Natural killer cell (primary cell): ENCODE results near the gene MAPK4. TPM values are rescaled to one million over a fixed set of nuclear protein-coding genes. Genes with fewer than 3 reads are reported as not detected.

Experiments used
- ATAC-seq, 3 donors: fragments of 150-1000 bp in 2 of 3; fragments of 200-7000 bp in 1 of 3; cut with Tn5 transposase; 1 replicate in 1 of 3; 2 replicates in 2 of 3; pipeline ENCODE4 v1.10.0; 2021; ENCODE audit warnings: mild to moderate bottlenecking in 2 of 3, moderate library complexity in 2 of 3
- DNase-seq, 2 donors: peaks; one replicate each; pipeline versions ENCODE4 v3.0.0 to v3.0.0-alpha.2; 2013 to 2021; ENCODE audit warnings: mixed read lengths in 1 of 2
- H3K27ac ChIP-seq: one replicate; pipeline ENCODE4 v1.5.1; 2013; ENCODE audit warnings: mild to moderate bottlenecking, low read length
- H3K27me3 ChIP-seq: one replicate; pipeline ENCODE4 v1.6.1; 2013; ENCODE audit warnings: low read length; ENCODE audit not compliant: control insufficient read depth, insufficient read depth
- H3K36me3 ChIP-seq: one replicate; pipeline ENCODE4 v1.6.1; 2013; ENCODE audit warnings: low read length; ENCODE audit not compliant: control insufficient read depth, insufficient read depth
- H3K4me1 ChIP-seq: one replicate; pipeline ENCODE4 v1.6.1; 2013; ENCODE audit warnings: low read length; ENCODE audit not compliant: control insufficient read depth, insufficient read depth
- H3K4me3 ChIP-seq: one replicate; pipeline ENCODE4 v1.5.1; 2013; ENCODE audit warnings: low read length
- H3K9me3 ChIP-seq: one replicate; pipeline ENCODE4 v1.6.1; 2013; ENCODE audit warnings: low read length; ENCODE audit not compliant: control insufficient read depth, insufficient read depth
- H3K27ac Mint-ChIP-seq, 2 donors: one replicate each; pipeline ENCODE4 v1.8.0; 2022; ENCODE audit warnings: mild to moderate bottlenecking in 2 of 2, mixed read lengths in 2 of 2, moderate library complexity in 1 of 2
- H3K27me3 Mint-ChIP-seq, 2 donors: one replicate each; pipeline ENCODE4 v1.8.0; 2022; ENCODE audit warnings: low read depth in 2 of 2, mixed read lengths in 2 of 2
- H3K36me3 Mint-ChIP-seq: one replicate; pipeline ENCODE4 v1.8.0; 2022; ENCODE audit warnings: mixed read lengths
- H3K4me1 Mint-ChIP-seq, 2 donors: one replicate each; pipeline ENCODE4 v1.8.0; 2022; ENCODE audit warnings: mixed read lengths in 2 of 2
- H3K4me3 Mint-ChIP-seq: one replicate; pipeline ENCODE4 v1.8.0; 2022; ENCODE audit warnings: mild to moderate bottlenecking, moderate library complexity, mixed read lengths
- H3K9me3 Mint-ChIP-seq, 2 donors: one replicate each; pipeline ENCODE4 v1.8.0; 2022; ENCODE audit warnings: mixed read lengths in 2 of 2
- WGBS: methylation state at CpG from one replicate; pipeline ENCODE4 v1.1.7; 2013; ENCODE audit warnings: missing lambda C conversion rate; ENCODE audit not compliant: insufficient coverage; 5-methylcytosine and 5-hydroxymethylcytosine counted together
- intact Hi-C: fragments of 100-400 bp; cut with micrococcal nuclease; formaldehyde crosslinking; loops from one replicate; pipeline ENCODE4 v1.14.2; 2022
- total RNA-seq, 4 donors: library from RNA; stranded (reverse); fragments of 120-200 nt in 1 of 4; gene quantifications; one replicate each; pipeline versions ENCODE4 v1.2.3 to v1.2.4, GENCODE V29; 2013 to 2022
- TF ChIP-seq, protein P1 (sequence below): fragments of 200-600 bp; IDR thresholded peaks from one replicate; pipeline ENCODE4 v1.8.0; 2022; ENCODE audit warnings: antibody characterized with exemption

Gene MAPK4
- total RNA-seq, 3 donors from 2014 or later (not counting 1 experiment from before 2014, with no cell fraction given) = not detected

DNA sequence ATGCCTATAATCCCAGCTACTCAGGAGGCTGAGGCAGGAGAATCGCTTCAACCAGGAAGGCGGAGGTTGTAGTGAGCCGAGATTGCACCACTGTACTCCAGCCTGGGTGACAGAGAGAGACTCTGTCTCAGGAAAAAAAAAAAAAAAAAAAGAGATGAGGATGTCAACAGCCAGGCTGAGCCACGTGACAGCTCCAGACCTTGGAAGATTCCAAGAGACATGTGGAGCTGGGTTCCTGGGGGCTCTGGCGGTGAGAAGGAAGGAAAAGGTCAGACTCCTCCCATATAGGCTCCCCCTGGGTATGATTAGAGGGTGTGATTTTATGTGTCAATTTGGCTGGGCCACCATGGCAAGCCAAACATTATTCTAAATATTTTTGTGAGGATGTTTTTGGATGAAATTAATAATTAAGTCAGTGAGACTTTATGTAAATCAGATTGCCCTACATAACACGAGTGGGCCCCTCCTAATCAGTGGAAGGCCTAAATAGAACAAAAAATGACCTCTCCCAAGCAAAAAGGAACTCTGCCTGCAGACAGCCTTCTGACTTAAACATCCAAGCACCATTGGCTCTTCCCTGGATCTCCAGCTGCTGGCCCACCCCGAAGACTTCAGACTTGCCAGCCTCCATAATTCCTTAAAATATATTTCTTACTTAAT is 178.3 kb downstream of the MAPK4 start:
- no peaks in the 10 kb centered on the region for H3K9me3 Mint-ChIP-seq
- H3K9me3 ChIP-seq = no peaks in the 10 kb centered on the region
- no peaks in the 10 kb centered on the region for H3K36me3 Mint-ChIP-seq
- no peaks in the 10 kb centered on the region for H3K4me1 Mint-ChIP-seq
- 79% methylated on average over 4 of the region's 7 CpGs for WGBS
- no peaks in the 10 kb centered on the region for H3K27me3 ChIP-seq
- intact Hi-C loops = no loop called here
- DNase-seq (no peak), ATAC-seq (no peak)
- H3K4me3 Mint-ChIP-seq = no peak overlapping the region
- no peaks in the 10 kb centered on the region for H3K36me3 ChIP-seq
- no peaks in the 10 kb centered on the region for H3K4me1 ChIP-seq
- peaks cover 0 to 13% of the 10 kb centered on the region in 2 donors for H3K27me3 Mint-ChIP-seq
- no peak overlapping the region for H3K27ac ChIP-seq
- TF ChIP-seq, protein P1, sequence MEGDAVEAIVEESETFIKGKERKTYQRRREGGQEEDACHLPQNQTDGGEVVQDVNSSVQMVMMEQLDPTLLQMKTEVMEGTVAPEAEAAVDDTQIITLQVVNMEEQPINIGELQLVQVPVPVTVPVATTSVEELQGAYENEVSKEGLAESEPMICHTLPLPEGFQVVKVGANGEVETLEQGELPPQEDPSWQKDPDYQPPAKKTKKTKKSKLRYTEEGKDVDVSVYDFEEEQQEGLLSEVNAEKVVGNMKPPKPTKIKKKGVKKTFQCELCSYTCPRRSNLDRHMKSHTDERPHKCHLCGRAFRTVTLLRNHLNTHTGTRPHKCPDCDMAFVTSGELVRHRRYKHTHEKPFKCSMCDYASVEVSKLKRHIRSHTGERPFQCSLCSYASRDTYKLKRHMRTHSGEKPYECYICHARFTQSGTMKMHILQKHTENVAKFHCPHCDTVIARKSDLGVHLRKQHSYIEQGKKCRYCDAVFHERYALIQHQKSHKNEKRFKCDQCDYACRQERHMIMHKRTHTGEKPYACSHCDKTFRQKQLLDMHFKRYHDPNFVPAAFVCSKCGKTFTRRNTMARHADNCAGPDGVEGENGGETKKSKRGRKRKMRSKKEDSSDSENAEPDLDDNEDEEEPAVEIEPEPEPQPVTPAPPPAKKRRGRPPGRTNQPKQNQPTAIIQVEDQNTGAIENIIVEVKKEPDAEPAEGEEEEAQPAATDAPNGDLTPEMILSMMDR = no peak
- H3K27ac Mint-ChIP-seq = no peak overlapping the region
- no peak overlapping the region for H3K4me3 ChIP-seq

DNA sequence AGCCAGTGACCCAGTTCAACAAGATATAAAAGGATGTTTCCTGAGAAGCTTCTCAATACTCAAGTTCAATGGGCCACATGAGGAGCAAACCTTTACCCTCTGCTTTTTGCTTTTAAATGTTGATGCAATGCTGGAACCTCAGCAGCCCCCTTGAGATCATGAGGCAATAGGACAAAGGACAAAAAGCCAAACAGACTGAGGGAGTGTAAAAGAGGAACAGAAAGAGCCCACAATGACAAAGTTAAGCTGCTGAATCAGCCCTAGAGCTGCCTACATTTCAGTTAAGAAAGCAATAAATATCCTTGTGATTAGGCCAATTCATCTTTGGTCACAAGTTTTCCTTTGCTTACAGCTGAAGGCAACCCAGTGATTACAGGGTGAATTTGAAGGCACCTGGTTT is 183.1 kb downstream of the MAPK4 start:
- Mint-ChIP-seq H3K4me3 (no peak overlapping the region), H3K36me3 (no peaks in the 10 kb centered on the region), H3K9me3 (no peaks in the 10 kb centered on the region), H3K4me1 (no peaks in the 10 kb centered on the region), H3K27ac (no peak overlapping the region), H3K27me3 (peaks cover 2 to 5% of the 10 kb centered on the region in 2 donors)
- ATAC-seq (no peak), DNase-seq (no peak)
- H3K4me3 ChIP-seq = no peak overlapping the region
- no peaks in the 10 kb centered on the region for H3K36me3 ChIP-seq
- no peaks in the 10 kb centered on the region for H3K27me3 ChIP-seq
- TF ChIP-seq, protein P1 = no peak
- H3K4me1 ChIP-seq = no peaks in the 10 kb centered on the region
- no peaks in the 10 kb centered on the region for H3K9me3 ChIP-seq
- H3K27ac ChIP-seq = no peak overlapping the region
- intact Hi-C loops = no loop called here

DNA sequence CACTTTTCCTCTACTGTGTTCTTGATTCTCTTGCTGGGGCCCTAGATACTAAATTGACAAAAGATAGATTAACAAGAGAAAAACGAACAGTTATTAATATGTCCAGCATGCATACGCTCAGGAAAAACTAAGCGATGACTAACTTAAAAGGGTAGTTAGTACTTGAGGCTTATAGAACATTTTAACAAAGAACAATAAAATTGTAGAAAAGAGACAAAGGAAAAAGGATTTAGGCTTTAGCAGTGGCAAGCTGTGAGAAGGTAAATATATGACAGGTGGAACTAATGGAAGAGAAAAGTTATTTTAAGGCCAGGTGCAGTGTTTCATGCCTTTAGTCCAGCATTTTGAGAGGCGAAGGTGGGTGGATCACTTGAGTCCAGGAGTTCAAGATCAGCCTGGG is 184.4 kb downstream of the MAPK4 start:
- ATAC-seq (no peak), DNase-seq (no peak)
- H3K4me3 ChIP-seq = no peak overlapping the region
- H3K27me3 ChIP-seq = no peaks in the 10 kb centered on the region
- H3K9me3 ChIP-seq = no peaks in the 10 kb centered on the region
- H3K36me3 Mint-ChIP-seq = no peaks in the 10 kb centered on the region
- no peak overlapping the region for H3K27ac ChIP-seq
- TF ChIP-seq, protein P1 = no peak
- H3K9me3 Mint-ChIP-seq = no peaks in the 10 kb centered on the region
- peaks cover 2 to 5% of the 10 kb centered on the region in 2 donors for H3K27me3 Mint-ChIP-seq
- no peaks in the 10 kb centered on the region for H3K36me3 ChIP-seq
- WGBS = 66% methylated on average over 2 of the region's 4 CpGs
- no peaks in the 10 kb centered on the region for H3K4me1 ChIP-seq
- intact Hi-C loops = no loop called here
- no peak overlapping the region for H3K4me3 Mint-ChIP-seq
- H3K27ac Mint-ChIP-seq = no peak overlapping the region
- H3K4me1 Mint-ChIP-seq = no peaks in the 10 kb centered on the region

DNA sequence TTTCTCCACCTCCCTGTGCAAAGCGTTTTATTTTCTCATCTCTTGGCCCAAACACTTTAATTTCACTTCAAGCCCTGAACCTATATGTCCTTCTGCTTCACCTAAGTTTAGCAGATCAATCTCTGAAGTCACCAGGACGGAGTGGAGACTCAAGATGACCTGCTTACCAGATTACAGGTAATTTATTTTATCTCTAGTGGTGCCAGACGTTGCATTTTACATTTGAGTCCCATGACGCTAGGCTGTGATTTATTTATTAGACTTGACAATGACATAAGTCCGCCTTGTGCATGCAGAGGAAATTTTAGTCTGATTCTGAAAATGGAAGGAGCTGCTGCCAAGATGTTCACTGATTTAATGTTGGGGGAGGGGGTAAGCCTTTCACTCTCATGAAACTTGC is 186.1 kb downstream of the MAPK4 start:
- Histone ChIP-seq H3K27me3 (no peaks in the 10 kb centered on the region), H3K4me3 (no peak overlapping the region), H3K36me3 (no peaks in the 10 kb centered on the region), H3K9me3 (no peaks in the 10 kb centered on the region), H3K4me1 (no peaks in the 10 kb centered on the region), H3K27ac (no peak overlapping the region)
- TF ChIP-seq, protein P1 = no peak
- Mint-ChIP-seq H3K36me3 (no peaks in the 10 kb centered on the region), H3K4me3 (no peak overlapping the region), H3K9me3 (no peaks in the 10 kb centered on the region), H3K4me1 (no peaks in the 10 kb centered on the region), H3K27me3 (peaks cover 2 to 10% of the 10 kb centered on the region in 2 donors), H3K27ac (no peak overlapping the region)
- 83% methylated on average over 5 of the region's 5 CpGs for WGBS
- no peak for ATAC-seq
- DNase-seq = no peak
- intact Hi-C loops = no loop called here
